GM19099 (cell line): Measurements from ENCODE around the gene NRG2.

ENCODE experiments used
- POLR2A ChIP-seq: IDR thresholded peaks from 3 replicates; pipeline ENCODE4 v1.6.1; 2011; ENCODE audit warnings: low read depth; ENCODE audit not compliant: insufficient read length; ENCODE audit errors: extremely low read depth

The NRG2 gene

DNA sequence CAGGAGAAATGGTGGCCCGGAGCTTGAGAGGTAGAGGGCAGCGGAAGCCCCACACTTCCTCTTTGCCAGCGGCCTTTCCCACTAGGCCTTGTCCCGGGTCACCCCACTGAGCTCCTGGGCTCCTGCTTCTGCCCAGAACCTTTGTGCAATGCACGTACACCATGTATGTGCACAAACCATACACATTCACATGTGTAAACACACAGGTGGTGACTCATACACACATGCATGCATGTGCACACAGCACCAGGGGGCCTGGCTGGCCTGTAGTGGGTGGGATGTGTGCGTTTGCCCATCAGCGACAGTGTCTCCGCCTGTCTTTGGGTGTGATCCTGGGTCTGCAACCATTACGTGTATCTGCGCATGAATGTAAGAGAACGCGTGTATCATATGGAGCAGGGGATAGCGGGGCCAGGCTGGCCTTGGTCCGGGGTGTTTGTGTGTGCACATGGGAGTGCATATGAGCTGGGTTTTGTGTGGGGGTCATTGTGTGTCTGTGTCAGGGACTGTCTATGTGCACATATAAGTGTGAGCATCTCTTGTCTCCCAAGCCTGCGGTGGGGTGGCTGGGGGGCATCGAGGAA is 203.8 kb downstream of the NRG2 start:
- no peak for TF ChIP-seq POLR2A

DNA sequence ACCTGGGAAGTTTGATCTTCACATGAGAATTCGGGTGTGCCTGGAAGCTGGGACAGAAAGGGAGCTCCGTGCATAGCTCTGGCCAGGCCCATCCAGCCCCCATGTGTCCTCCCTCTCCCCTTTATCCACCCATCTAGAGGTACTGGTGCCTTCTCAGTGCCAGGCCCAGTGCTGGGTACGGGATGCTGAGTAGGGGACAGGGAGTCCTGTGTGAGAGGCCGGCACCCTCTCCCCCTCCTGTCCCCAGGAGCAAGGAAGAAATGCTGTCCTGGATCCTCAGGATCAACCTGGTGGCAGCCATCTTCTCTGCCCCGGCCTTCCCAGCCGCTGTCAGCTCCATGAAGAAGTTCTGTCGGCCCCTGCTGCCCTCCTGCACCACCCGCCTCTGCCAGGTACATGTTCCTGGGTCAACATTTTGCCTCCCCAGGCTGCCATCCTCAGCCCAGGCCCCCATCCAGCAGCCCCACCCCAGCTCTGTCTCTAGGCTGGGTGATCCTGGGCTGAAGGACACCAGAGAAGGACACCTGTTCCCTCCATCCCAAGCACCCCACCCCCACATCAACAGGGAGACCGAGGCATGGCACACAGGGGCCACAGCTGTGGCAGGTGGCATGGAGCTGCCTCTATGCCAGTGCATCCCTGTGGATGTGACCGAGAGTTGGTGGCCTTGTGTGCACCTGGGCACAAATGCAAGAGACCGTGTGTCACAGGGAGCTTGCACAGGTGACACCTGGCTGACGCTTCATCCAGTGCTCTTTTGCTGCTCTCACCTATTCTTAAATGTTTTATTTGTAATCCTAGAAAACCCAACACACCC is 204.5 kb downstream of the NRG2 start:
- TF ChIP-seq POLR2A = no peak

GRCh38 chr5:139837711-139838380 is 205.3 kb downstream of the NRG2 start:
- no peak for TF ChIP-seq POLR2A

- no peak for TF ChIP-seq POLR2A
Observed at GRCh38 chr5:139836469-139837208, 206.5 kb downstream of the NRG2 start.

DNA sequence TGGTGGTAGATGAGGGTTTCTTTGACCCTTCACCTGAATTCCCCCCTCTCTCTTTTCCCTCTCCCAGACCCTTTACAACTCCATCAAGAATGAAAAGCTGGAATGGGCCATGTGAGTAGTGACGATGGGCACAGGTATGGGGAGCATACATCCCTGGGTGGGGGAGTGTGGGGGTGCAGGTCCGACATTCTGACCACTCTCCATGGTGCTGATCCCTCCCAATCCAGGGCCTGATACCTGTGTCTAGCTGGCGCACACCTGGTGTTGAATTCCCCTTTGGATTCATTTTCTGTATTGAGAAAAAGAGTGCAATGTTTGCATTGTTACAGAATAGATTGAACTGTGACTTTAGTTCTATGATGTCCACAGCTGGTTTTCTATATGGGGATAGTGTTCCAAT is 207.4 kb downstream of the NRG2 start:
- TF ChIP-seq POLR2A = no peak

DNA sequence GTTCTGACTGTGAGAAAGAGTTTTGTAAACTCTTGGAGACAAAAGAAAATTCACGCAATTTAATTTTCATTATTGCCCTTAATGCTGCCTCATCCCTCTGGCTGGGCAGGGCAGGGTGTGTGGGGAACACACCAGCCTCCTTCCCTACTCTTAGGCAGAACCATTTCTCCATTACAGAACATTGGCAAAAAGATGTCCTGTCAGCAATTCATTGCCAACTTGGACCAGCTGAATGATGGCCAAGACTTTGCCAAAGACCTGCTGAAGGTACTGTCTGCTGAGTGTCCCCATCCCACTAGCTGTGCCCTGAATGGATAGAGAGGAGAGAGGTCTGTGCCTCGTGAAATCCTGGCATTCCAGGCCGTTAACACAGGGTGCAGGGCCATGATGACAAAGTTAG is 209.6 kb downstream of the NRG2 start:
- no peak for TF ChIP-seq POLR2A

- TF ChIP-seq POLR2A = no peak
Observed at GRCh38 chr5:139831624-139832023, 211.5 kb downstream of the NRG2 start.

GRCh38 chr5:139829471-139829870 is 213.6 kb downstream of the NRG2 start:
- no peak for TF ChIP-seq POLR2A

DNA sequence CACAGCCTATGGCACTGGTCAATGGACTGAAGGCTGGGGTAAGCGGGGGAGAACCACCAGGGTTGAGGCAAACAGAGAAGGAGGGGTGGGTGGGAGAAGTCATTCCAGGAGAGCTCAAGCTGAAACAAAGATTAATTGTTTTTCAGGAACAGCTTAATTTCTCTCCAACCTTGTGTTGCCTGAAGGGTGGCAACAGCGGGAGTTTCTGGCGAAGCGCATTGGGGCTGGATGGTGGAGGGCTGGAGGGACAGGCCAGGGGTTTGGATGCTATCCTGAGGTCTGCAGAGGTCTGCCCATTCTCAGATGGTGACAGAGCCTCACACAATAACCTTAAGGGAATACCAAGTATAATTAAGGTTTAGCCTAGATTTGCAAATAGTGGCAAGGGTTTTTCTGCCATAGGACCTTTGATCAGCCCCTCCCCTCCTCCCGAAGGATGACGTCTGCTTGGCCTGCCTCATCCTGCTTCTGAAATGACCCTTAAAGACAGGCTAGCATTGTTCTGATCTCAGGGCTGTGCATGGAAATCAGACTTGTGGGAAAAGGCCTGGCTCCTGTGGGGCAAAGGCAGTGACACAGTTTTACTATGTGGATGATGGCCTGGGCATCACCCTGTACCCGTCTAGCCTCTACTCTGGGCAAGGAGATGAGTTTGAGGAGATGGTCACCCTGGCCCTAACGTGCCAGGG is 214.7 kb downstream of the NRG2 start:
- no peak for TF ChIP-seq POLR2A

DNA sequence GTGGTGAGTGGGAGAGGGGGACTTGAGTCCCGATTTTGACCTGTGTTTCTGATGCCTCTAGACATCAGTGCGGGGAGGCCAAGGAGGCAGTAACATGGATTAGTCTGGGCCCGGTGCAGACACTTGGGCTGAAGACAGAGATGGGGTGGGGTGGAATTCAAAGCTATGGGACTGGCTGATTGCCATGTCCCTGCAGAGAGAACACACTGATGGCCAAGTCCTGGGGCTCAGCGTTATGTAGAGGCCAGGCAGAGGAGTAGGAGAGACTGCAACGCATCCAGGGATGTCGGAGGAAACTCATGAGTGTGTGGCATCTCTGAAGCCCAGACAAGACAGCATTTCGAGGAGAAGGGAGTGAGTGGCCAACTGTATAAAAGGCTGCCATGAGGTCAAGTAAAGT is 217.4 kb downstream of the NRG2 start:
- TF ChIP-seq POLR2A = no peak

- TF ChIP-seq POLR2A = no peak
Observed at GRCh38 chr5:139823757-139824355, 219.2 kb downstream of the NRG2 start.

DNA sequence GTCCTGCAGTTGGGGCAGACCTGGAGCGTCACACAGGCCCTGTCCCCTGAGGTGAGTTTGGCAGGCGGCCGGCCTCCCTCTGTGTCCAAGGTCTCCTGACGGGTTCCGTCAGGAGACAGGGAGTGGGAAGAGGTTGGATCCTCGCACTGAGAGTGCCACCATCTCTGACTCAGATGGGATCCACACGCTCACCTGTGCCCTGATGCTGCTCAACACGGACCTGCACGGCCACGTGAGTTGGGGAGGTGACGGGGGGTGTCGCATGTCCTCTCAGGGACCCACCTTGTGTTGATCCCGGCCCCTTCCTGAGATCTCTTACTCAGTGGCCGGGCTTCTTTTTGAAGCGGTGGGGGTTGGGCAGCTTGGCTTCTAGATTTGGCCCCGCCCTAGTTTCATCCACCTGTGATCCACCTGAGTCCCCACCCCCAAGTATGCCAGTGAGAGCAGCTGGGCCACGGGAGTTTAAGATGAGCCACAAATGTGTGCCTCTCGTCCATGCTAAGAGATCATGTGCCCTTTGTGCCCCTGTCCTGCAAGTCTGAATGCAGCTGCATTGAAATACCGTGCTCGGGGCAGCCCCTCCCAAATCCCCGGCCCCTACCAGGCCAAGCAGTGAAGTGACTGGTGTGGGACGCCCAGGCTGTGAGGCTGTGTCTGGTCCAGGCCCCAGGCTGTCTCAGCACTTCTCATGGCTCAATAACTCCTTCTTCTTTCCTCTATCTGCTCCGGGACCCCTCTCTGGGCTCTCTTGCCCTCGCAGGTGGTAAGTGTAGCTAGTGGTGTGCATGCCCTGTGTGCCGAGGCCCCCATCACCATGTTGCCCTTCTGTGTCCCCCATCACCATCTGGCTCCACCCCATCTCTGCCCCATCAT is 220.3 kb downstream of the NRG2 start:
- no peak for TF ChIP-seq POLR2A

GRCh38 chr5:139821806-139822552 is 221.1 kb downstream of the NRG2 start:
- no peak for TF ChIP-seq POLR2A
